Measurements from ENCODE around the gene CIAO2A. TPM values are rescaled to one million over a fixed set of nuclear protein-coding genes. Genes with fewer than 3 reads are reported as not detected.

CIAO2A gene
- total RNA-seq, 1 experiment from 2014 or later, result 74.4 TPM

DNA sequence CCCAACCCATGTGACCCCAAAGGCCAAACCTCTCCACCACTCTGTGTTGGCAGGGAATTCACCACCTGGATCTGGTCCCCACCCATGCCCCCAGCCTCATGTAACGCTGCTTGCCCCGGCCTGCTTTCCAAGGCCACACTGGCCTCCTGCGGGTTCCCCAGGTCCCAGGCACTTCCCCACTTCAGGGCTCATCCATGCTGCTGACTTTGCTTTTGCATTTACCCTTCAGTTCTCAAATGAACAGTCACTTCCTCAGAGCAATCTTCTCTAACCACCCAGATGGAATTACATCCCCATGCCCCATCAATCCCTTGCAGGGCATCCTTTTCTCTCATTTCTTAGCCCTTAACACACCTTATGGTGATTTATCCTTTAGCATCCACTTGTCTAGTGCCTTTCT is 56.5 kb downstream of the CIAO2A start:
- Mint-ChIP-seq H3K9me3 (no peaks in the 10 kb centered on the region; a peak in 2 of 5 replicates), H3K27me3 (ENCODE audit: low read depth) (no peaks in the 10 kb centered on the region; the same call in 1 of the 2 replicates), H3K27ac (no peak overlapping the region), H3K4me3 (no peak overlapping the region), H3K36me3 (ENCODE audit: insufficient read depth in 1 of 3, low read depth in 3 of 3) (peaks cover 0 to 7% (median 0%) of the 10 kb centered on the region in 3 experiments; a peak in 1 of 7 replicates), H3K4me1 (peaks cover 12 to 22% of the 10 kb centered on the region in 2 experiments)
- no peaks in the 10 kb centered on the region for H3K23me2 ChIP-seq (ENCODE audit: insufficient read length, low read depth, low read length, poor library complexity, severe bottlenecking)
- no peak overlapping the region for H2BK12ac ChIP-seq (ENCODE audit: insufficient read length, low read depth, low read length)
- no peak overlapping the region for H3K4me2 ChIP-seq (ENCODE audit: insufficient read depth, insufficient read length, low read length)
- H3K79me1 ChIP-seq (ENCODE audit: insufficient read depth, low read depth, low read length, poor library complexity, severe bottlenecking), result no peaks in the 10 kb centered on the region
- H3K27ac ChIP-seq (ENCODE audit: insufficient read length, low read depth, low read length), result no peak overlapping the region
- H2BK120ac ChIP-seq (ENCODE audit: low read depth, low read length, poor library complexity, severe bottlenecking), result no peak overlapping the region
- no peak overlapping the region for H3K14ac ChIP-seq (ENCODE audit: insufficient read depth, low read length)
- no peak overlapping the region for H3K9ac ChIP-seq (ENCODE audit: extremely low read depth, insufficient read length, low read length)
- H2AFZ ChIP-seq (ENCODE audit: low read length), result no peak overlapping the region
- no peak overlapping the region for H3K18ac ChIP-seq (ENCODE audit: insufficient read length, low read depth, low read length)
- no peaks in the 10 kb centered on the region for H4K20me1 ChIP-seq (ENCODE audit: control insufficient read depth, insufficient read depth, insufficient read length)
- no peak overlapping the region for H3K56ac ChIP-seq (ENCODE audit: insufficient read length, low read depth, low read length)
- H4K91ac ChIP-seq (ENCODE audit: insufficient read length, low read depth, low read length), result no peak overlapping the region
- no peak for DNase-seq
- WGBS (ENCODE audit: extremely low coverage, insufficient read length, low lambda C conversion rate), result no CpG with 5 or more reads among the region's 3 CpGs
- no peak overlapping the region for H4K5ac ChIP-seq (ENCODE audit: insufficient read length, low read depth, low read length)
- no peak overlapping the region for H4K8ac ChIP-seq (replicated peaks; ENCODE audit: insufficient read length, low read depth, low read length)
- H3K79me2 ChIP-seq (ENCODE audit: insufficient read depth, low read length), result no peaks in the 10 kb centered on the region
- H2BK20ac ChIP-seq (ENCODE audit: low read depth, low read length, poor library complexity, severe bottlenecking), result no peak overlapping the region
- no peak overlapping the region for H2BK5ac ChIP-seq (ENCODE audit: insufficient read length, low read length)
- H3K4me1 ChIP-seq (ENCODE audit: insufficient read depth, low read length), result peaks cover 2% of the 10 kb centered on the region; the same call in 1 of the 2 replicates
- TF ChIP-seq, protein P1, sequence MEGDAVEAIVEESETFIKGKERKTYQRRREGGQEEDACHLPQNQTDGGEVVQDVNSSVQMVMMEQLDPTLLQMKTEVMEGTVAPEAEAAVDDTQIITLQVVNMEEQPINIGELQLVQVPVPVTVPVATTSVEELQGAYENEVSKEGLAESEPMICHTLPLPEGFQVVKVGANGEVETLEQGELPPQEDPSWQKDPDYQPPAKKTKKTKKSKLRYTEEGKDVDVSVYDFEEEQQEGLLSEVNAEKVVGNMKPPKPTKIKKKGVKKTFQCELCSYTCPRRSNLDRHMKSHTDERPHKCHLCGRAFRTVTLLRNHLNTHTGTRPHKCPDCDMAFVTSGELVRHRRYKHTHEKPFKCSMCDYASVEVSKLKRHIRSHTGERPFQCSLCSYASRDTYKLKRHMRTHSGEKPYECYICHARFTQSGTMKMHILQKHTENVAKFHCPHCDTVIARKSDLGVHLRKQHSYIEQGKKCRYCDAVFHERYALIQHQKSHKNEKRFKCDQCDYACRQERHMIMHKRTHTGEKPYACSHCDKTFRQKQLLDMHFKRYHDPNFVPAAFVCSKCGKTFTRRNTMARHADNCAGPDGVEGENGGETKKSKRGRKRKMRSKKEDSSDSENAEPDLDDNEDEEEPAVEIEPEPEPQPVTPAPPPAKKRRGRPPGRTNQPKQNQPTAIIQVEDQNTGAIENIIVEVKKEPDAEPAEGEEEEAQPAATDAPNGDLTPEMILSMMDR (conservative IDR thresholded peaks at IDR 0.05), result no peak
- no peaks in the 10 kb centered on the region for H3K9me3 ChIP-seq (ENCODE audit: control insufficient read depth, low read depth, low read length)
- H2BK15ac ChIP-seq (ENCODE audit: low read depth, low read length), result no peak overlapping the region
- no peak overlapping the region for H3T11ph ChIP-seq (ENCODE audit: low read length)
- no peak overlapping the region for H3K23ac ChIP-seq (ENCODE audit: insufficient read length, low read depth, low read length)
- no peaks in the 10 kb centered on the region; the same call in 1 of the 2 replicates for H3K27me3 ChIP-seq (ENCODE audit: insufficient read depth, low read length)
- H3K4ac ChIP-seq (ENCODE audit: low read depth, low read length), result no peak overlapping the region
- H2AK5ac ChIP-seq (ENCODE audit: insufficient read length, low read length), result no peak overlapping the region

All from H9 (cell line).